Peyer's patch (tissue), 4 donors: Measurements from ENCODE around the gene ELAVL4.

Experiments
- CTCF ChIP-seq, 6 experiments: fragments of 450-650 bp in 4 of 6; fragments of 200-600 bp in 2 of 6; sonication (generic) in 1 of 6; IDR thresholded peaks; one replicate each; pipeline ENCODE4 v1.5.1; 2017 to 2019; ENCODE audit warnings: antibody characterized with exemption in 6 of 6, mild to moderate bottlenecking in 3 of 6, moderate library complexity in 1 of 6
- POLR2A ChIP-seq, 2 donors: fragments of 450-650 bp; IDR thresholded peaks; one replicate each; pipeline ENCODE4 v1.5.1; 2017; ENCODE audit warnings: antibody characterized with exemption in 2 of 2, mild to moderate bottlenecking in 2 of 2, moderate library complexity in 2 of 2

GRCh38 chr1:50174101-50174500 lies 65.4 kb downstream of the ELAVL4 start:
- TF ChIP-seq CTCF (IDR thresholded peaks at IDR 0.05) (no peak), POLR2A (IDR thresholded peaks at IDR 0.05) (no peak)
